Spinal cord (tissue), 10 donors: Measurements from ENCODE around the gene ZNF556. TPM values are rescaled to one million over a fixed set of nuclear protein-coding genes. Genes with fewer than 3 reads are reported as not detected.
"Not testable (repeated sequence)": the region's sequence is repeated elsewhere in the genome, so short reads cannot be mapped to it uniquely, and the experiment has no call there.

Experiments used
- DNase-seq, 6 donors: peaks; one replicate each; pipeline versions ENCODE4 v3.0.0 to v3.0.0-alpha.2; 2013 to 2015; ENCODE audit warnings: low spot score in 6 of 6, low read depth in 4 of 6
- H3K27ac ChIP-seq: one replicate; pipeline ENCODE4 v1.5.1; 2013; ENCODE audit warnings: low read depth, low read length, control low read depth
- H3K27me3 ChIP-seq: one replicate; pipeline ENCODE4 v1.6.1; 2013; ENCODE audit warnings: low read length; ENCODE audit not compliant: control insufficient read depth, insufficient read depth
- H3K36me3 ChIP-seq: one replicate; pipeline ENCODE4 v1.6.1; 2013; ENCODE audit warnings: low read length; ENCODE audit not compliant: control insufficient read depth, insufficient read depth
- H3K4me1 ChIP-seq: one replicate; pipeline ENCODE4 v1.6.1; 2013; ENCODE audit warnings: low read length; ENCODE audit not compliant: control insufficient read depth, insufficient read depth
- H3K4me3 ChIP-seq: one replicate; pipeline ENCODE4 v1.5.1; 2013; ENCODE audit warnings: low read depth, low read length, control low read depth
- H3K9me3 ChIP-seq: one replicate; pipeline ENCODE4 v1.6.1; 2013; ENCODE audit warnings: low read length; ENCODE audit not compliant: control insufficient read depth, insufficient read depth
- WGBS: methylation state at CpG from one replicate; pipeline ENCODE4 v1.1.5; 2013; ENCODE audit warnings: missing lambda C conversion rate; ENCODE audit not compliant: insufficient coverage; 5-methylcytosine and 5-hydroxymethylcytosine counted together
- polyA plus RNA-seq, 2 donors: library from polyadenylated mRNA; unstranded; fragments of 120-200 nt; gene quantifications; one replicate each; pipeline ENCODE4 v1.2.1, GENCODE V29; 2013; ENCODE audit not compliant: insufficient read length in 2 of 2
- total RNA-seq, 2 donors: library from RNA; depleted of rRNA in 1 of 2; stranded (reverse); fragments of 120-200 nt in 1 of 2; fragments of >200 nt in 1 of 2; gene quantifications; one replicate each; pipeline versions ENCODE4 v1.2.3 to v1.2.4, GENCODE V29; 2013 to 2014
- donor health status: healthy.

ZNF556 gene
- total and polyA plus RNA-seq, 4 donors = 0.06 to 0.59 (median 0.30) TPM

DNA sequence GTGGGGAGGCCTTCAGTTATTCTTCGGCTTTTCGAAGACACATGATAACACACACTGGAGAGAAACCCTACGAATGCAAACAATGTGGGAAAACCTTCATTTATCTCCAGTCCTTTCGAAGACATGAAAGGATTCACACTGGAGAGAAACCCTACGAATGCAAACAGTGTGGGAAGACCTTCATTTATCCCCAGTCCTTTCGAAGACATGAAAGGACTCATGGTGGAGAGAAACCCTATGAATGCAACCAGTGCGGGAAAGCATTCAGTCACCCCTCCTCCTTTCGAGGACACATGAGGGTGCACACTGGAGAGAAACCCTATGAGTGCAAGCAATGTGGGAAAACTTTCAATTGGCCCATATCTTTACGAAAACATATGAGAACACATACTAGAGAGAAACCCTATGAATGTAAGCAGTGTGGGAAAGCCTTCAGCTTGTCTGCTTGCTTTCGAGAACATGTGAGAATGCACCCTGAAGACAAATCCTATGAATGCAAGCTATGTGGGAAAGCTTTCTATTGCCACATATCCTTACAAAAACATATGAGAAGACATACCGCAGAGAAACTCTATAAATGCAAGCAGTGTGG lies 14.0 kb upstream of the ZNF556 start:
- Histone ChIP-seq H3K27me3 (no peaks in the 10 kb centered on the region), H3K9me3 (peaks cover 12% of the 10 kb centered on the region), H3K4me1 (no peaks in the 10 kb centered on the region), H3K36me3 (peaks cover 33% of the 10 kb centered on the region), H3K4me3 (no peak overlapping the region), H3K27ac (no peak overlapping the region)
- DNase-seq = no peak
- 93% methylated on average over 3 of the region's 11 CpGs for WGBS

DNA sequence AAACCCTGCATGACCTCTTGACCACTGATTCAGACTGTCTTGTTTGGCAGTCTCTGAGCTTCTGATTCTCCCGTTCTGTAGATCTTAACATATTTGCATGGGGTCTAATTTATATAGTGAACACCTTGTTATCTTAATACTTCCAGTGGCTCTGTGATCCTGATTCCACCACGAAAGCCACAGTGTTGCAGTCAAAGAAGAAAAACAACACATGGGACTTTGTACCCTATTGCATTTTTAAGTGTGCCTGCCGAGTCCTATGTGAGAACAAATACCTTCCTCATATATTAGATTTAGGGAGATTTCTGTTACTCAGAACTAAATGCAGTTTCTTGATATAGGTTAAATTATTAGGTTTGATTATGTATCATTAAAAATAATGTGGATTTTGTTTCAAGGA lies 12.3 kb upstream of the ZNF556 start:
- Histone ChIP-seq H3K4me3 (no peak overlapping the region), H3K36me3 (peaks cover 42% of the 10 kb centered on the region), H3K9me3 (peaks cover 8% of the 10 kb centered on the region), H3K4me1 (no peaks in the 10 kb centered on the region), H3K27me3 (no peaks in the 10 kb centered on the region), H3K27ac (no peak overlapping the region)
- WGBS = no CpG with 5 or more reads among the region's 3 CpGs
- DNase-seq = no peak

DNA sequence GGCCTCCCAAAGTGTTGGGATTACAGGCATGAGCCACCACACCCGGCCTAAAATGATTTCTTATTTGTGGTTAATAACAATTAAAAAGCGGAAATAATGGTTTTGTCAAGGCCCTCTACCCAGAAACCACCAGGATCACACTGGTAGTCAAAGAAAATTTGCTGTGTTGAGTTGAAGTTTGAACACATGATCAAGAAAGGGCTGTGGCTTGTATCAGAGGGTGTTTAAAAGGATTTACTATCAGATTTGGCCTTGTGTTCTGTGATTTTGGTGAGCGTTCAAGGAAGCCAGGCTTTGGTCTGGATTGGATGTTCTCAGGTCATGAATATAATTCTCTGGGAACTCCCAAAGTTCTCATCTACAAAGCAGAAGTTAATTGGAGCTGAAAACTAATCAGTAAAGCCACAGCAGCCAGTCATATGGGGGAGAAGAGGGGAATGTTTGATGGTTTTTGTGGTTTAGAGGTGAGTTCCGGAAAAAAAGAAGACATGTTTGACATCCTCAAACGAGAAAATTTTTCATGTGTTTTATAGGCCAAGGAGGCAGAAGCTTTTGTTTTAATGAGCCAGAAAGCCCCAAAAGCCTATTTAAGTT lies 10.6 kb upstream of the ZNF556 start:
- H3K4me3 ChIP-seq = no peak overlapping the region
- H3K36me3 ChIP-seq = peaks cover 37% of the 10 kb centered on the region
- H3K27ac ChIP-seq = no peak overlapping the region
- WGBS = 95% methylated on average over 4 of the region's 5 CpGs
- H3K4me1 ChIP-seq = no peaks in the 10 kb centered on the region
- DNase-seq = no peak
- H3K27me3 ChIP-seq = no peaks in the 10 kb centered on the region
- H3K9me3 ChIP-seq = peaks cover 8% of the 10 kb centered on the region

DNA sequence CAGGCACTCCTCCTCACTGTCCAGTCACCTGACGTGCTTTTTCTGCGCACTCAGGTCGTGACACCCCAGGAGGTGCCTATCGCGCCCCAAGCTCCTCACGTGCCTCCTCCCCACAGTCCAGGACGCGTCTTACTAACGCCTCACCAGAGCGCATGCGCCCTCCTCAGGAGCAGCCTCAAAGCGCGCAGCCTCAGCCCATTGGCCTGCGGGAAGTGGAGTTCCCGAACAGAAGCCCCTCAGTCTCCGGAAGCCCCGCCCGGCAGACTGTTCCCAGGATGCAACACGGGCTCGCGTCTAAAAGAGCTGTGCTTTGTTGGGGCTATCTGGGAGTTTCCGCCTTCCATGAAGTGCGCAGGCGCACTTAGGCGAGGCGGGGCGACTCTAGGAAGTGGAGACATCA lies 8.3 kb upstream of the ZNF556 start:
- Histone ChIP-seq H3K36me3 (peaks cover 16% of the 10 kb centered on the region), H3K9me3 (no peaks in the 10 kb centered on the region)
- WGBS = 68% methylated on average over 27 of the region's 27 CpGs

DNA sequence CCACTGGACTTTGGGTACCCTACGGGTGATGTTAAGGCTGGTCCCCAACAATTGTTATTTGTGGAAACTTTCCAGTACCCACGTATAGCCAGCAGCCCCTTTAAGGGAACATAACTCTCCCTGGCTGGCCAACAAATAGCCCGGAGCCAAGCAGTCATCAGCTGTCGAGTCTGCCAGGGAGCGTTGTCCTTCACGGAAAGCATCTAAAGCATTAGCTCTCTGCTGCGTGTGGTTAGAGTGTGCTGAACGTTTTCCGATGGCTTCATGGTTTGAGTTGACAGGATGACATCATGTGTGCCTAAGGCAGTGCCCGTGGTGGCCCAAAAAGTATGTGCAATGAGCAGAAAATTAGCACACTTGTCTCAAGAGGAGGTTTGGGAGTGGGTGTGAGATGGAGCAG lies 3.3 kb upstream of the ZNF556 start:
- Histone ChIP-seq H3K36me3 (peaks cover 7% of the 10 kb centered on the region), H3K4me1 (no peaks in the 10 kb centered on the region), H3K9me3 (no peaks in the 10 kb centered on the region), H3K27me3 (no peaks in the 10 kb centered on the region), H3K4me3 (no peak overlapping the region), H3K27ac (no peak overlapping the region)
- no peak for DNase-seq
- WGBS = 75% methylated on average over 9 of the region's 10 CpGs

More for the DNA sequence above, 8.3 kb upstream of the ZNF556 start:
- no peak overlapping the region for H3K4me3 ChIP-seq
- no peak for DNase-seq
- H3K4me1 ChIP-seq = no peaks in the 10 kb centered on the region
- H3K27ac ChIP-seq = no peak overlapping the region
- H3K27me3 ChIP-seq = no peaks in the 10 kb centered on the region

- DNase-seq = no peak
- no peaks in the 10 kb centered on the region for H3K36me3 ChIP-seq
- H3K4me1 ChIP-seq = no peaks in the 10 kb centered on the region
- H3K4me3 ChIP-seq = no peak overlapping the region
- H3K27me3 ChIP-seq = no peaks in the 10 kb centered on the region
- H3K9me3 ChIP-seq = no peaks in the 10 kb centered on the region
- 61% methylated on average over 8 of the region's 12 CpGs for WGBS
- no peak overlapping the region for H3K27ac ChIP-seq
Measured at GRCh38 chr19:2865334-2866100, 1.6 kb upstream of the ZNF556 start.

DNA sequence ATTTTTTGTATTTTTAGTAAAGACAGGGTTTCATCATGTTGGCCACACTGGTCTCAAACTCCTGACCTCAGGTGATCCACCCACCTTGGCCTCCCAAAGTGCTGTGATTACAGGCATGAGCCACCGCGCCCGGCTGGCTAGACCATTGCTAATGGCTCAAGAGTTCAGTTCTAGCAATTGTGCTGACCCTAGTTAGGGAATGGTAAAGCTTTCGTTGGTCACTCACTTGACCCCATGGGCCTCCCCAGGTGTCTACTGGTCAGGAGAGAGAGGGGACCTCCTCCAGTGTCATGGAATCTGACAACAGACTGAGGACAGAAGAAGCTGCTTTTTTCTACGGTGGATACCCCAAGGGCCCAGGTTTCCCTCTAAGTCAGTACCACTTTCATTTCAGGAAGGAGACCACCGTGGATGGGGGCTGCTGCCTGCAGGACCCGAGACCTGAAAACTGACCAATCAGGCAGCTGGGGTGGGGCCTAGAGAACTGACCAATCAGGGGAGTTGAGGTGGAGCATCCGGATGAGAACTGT lies 575 bp upstream of the ZNF556 start:
- DNase-seq = no peak
- Histone ChIP-seq H3K4me1 (no peaks in the 10 kb centered on the region), H3K27ac (no peak overlapping the region), H3K36me3 (no peaks in the 10 kb centered on the region), H3K9me3 (no peaks in the 10 kb centered on the region), H3K4me3 (no peak overlapping the region), H3K27me3 (no peaks in the 10 kb centered on the region)
- WGBS = 83% methylated on average over 8 of the region's 8 CpGs

DNA sequence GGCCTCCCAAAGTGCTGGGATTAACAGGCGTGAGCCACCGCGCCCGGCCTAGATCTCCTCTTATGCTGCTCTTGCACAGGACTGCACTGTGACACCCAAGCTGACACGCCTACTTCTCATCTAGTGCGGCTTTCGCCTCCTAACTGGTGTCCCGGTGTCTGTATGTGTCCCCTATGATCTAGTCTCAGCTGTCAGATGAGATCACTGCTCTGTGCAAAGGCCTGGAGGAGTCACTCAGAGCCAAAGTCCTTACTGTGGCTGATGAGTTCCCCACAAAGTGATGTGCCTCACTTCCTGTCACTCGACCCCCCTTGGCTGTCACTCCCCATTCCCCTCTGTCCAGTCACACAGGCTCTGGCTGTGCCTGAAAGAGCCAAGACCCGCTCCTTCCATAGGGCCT lies 2.5 kb downstream of the ZNF556 start:
- Histone ChIP-seq H3K4me1 (no peaks in the 10 kb centered on the region), H3K27me3 (no peaks in the 10 kb centered on the region), H3K4me3 (no peak overlapping the region), H3K27ac (no peak overlapping the region), H3K9me3 (peaks cover 2% of the 10 kb centered on the region), H3K36me3 (no peaks in the 10 kb centered on the region)
- WGBS = 78% methylated on average over 10 of the region's 10 CpGs
- DNase-seq = no peak

- not testable (repeated sequence) for H3K4me1 ChIP-seq, H3K9me3 ChIP-seq, H3K4me3 ChIP-seq, H3K36me3 ChIP-seq, DNase-seq, H3K27me3 ChIP-seq, H3K27ac ChIP-seq
- WGBS = 50% methylated on average over 1 of the region's 11 CpGs
Measured at GRCh38 chr19:2872175-2872574, 5.0 kb downstream of the ZNF556 start.
